GM15510 (cell line): ENCODE data around the gene CTNNA2.

ENCODE experiments used
- POLR2A ChIP-seq: IDR thresholded peaks from 3 replicates; pipeline ENCODE4 v1.6.1; 2011; ENCODE audit warnings: borderline replicate concordance; ENCODE audit not compliant: insufficient read length; ENCODE audit errors: extremely low read depth

The CTNNA2 gene

DNA sequence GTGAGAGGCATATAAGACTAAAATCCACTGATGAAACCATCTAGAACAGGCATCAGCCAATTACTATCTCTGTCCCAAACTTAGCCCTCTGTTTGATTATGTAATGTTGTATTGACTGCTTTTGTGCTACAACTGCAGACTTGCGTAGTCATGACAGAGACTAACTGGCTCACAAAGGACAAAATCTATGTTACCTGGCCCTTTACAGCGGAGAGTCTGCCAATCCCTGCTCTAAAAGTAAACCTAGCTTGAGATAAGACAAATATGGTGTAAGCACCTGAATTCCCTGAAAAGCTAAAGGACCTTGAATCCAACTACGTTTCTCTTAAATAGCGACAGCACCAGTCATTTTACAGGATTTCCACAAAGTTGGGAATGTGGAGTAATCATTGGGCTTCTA lies 894.5 kb downstream of the CTNNA2 start:
- no peak for TF ChIP-seq POLR2A

DNA sequence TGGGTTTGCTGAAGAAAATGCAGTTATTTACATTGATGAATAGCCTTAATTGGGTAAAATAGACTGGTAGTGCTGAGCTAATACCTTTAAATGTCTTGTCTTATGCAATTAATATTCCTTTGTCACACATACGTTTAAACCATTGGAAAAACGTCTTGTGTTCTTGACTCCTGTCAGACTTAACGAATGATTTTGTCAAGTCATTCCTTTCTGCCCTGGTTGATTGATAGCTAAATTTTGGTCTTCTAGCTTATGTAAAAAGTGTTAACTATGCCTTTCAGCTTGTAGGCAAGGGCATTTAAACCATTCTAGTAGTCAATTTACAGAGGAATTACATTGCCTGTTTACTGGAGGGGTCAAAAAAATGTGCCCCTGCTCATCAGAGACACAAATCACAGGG lies 897.5 kb downstream of the CTNNA2 start:
- TF ChIP-seq POLR2A: no peak

DNA sequence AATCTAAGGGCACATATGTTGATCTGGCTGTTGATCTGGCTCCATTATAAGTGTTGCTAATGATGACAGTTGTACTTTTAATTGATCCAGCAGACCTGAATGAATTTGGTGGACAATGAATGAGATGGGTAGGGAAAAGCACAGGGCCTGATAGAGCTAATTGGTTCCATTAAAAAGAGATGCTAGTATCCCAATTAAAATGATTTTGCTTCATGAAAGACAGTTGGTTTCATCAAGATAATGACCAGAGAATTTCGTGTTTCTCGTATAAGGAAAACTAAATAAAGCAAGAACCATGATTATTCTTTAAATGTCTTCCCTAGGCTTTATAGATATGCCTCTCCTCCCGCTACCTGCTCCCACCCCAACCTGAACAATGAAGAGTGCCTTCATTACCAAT lies 900.3 kb downstream of the CTNNA2 start:
- TF ChIP-seq POLR2A: no peak

- no peak for TF ChIP-seq POLR2A
Observed at GRCh38 chr2:80417737-80418136, 904.9 kb downstream of the CTNNA2 start.

DNA sequence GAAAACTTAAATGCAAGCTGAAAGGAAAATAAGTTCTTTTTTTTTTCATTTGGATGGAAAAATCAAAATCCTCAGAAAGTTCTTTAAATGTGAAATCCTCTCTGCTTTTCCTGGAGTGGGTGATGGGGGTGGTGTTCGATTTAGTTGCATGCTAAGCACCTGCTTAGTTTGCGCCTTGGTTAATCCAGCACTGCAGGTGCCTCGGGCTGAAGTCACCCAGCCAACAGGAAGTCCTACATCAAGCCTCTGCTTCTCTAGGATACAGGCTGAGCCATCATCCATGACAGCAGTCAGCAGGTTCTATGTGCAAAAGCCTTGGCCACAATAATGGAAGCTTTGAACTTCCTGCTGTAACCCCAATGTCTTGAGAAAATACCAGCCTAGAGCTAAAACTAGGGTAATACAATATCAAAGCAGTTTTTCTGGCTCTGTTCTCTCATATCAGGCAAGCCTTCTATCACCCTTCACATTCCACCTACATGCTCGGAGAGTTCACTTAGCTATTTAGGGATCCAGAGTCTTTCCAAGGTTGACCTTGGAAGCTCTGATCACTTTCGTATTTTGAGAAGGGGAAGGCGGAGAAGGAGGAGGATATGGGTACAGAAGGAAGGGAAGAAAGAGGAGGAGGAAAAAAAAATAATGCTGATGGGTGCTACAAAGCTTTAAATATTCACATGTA lies 907.8 kb downstream of the CTNNA2 start:
- TF ChIP-seq POLR2A: no peak

DNA sequence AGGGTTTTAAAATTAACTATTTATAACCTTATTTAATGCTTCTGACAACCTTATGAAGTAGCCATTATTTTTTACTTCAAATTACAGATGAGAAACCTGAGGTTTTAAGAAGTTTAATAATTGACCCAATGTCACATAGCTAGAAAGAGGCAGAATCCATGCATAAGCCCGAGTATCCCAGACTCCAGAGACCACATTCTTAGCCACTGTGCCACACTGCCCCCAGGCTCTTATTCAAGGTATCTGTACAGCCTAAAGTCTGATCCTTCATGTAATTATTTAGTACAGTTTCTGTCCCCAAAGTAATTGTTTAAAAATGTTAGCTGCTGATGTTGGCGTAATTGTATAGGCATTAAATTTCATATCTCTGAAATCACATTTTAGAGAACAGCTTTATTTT lies 916.4 kb downstream of the CTNNA2 start:
- no peak for TF ChIP-seq POLR2A

- no peak for TF ChIP-seq POLR2A
Observed at GRCh38 chr2:80437959-80438358, 925.1 kb downstream of the CTNNA2 start.

DNA sequence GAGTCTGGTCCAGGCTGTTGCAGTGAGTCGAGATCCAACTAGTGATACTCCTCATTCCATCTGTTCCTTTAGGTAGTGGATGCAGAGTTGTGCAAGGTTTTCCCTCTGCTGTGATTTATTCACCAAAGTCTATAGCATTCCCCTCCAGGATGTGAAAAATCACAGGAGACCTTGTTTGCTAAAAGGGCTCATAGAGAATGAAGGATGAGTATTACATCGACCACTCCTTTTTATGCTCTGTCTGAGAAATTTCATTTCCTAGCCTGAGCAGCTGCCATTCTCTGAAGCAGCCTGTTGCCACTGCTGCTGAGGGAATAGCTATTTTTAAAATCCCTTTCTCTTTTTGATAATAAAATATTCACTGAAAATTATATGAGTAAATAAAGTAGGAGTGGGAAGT lies 925.8 kb downstream of the CTNNA2 start:
- TF ChIP-seq POLR2A: no peak

GRCh38 chr2:80454628-80455027 lies 941.8 kb downstream of the CTNNA2 start:
- TF ChIP-seq POLR2A: no peak

GRCh38 chr2:80459028-80459427 lies 946.2 kb downstream of the CTNNA2 start:
- no peak for TF ChIP-seq POLR2A

GRCh38 chr2:80461505-80462197 lies 948.8 kb downstream of the CTNNA2 start:
- TF ChIP-seq POLR2A: no peak

DNA sequence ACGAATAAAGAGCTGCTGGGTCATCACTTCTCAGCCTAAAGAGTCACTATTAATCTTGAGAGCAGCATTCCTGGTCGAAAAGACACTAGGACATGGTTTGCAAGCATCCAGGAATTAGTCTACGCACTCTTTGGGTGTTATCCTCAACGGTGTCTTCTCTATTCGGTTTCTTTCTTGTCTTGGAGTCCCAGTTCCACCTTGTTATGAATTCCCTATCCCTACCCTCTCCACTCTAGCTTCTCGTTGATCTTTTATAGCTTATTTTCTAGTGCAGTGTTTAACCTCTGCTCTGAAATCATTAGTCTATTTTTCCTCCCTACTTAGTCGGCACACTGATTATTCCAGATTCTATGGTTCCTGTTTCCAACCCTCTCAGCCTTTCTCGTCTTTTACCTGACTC lies 949.8 kb downstream of the CTNNA2 start:
- no peak for TF ChIP-seq POLR2A

- no peak for TF ChIP-seq POLR2A
Observed at GRCh38 chr2:80464275-80464674, 951.4 kb downstream of the CTNNA2 start.

DNA sequence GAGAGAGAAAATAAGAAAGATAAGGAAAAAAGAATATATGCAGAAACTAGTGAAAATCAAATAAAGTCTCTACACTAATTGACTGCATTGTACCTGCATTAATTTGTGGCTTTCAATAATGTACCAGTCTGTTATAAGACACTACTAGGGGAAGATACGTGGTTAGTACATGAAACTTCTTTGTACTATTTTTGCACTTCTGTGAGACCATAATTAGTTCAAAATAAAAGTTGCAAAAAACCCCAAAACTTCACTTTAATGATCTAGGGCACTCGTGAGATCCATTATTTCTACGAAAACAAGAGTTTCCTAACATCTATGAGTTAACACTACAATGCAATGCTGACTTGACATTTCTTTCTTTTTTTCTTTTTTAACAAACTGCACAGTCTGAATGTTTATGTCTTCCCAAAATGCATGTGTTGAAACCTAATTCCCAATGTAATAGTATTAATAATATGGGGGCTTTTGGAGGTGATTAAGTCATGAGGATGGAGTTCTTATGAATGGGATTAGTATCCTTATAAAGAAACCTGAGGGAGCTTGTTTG lies 954.5 kb downstream of the CTNNA2 start:
- no peak for TF ChIP-seq POLR2A

GRCh38 chr2:80469428-80469827 lies 956.6 kb downstream of the CTNNA2 start:
- no peak for TF ChIP-seq POLR2A

GRCh38 chr2:80473069-80473468 lies 960.2 kb downstream of the CTNNA2 start:
- no peak for TF ChIP-seq POLR2A
